ENCODE measurements around the gene TMEM14B.
"Not testable (repeated sequence)": the region's sequence is repeated elsewhere in the genome, so short reads cannot be mapped to it uniquely, and the experiment has no call there.

TMEM14B gene

DNA sequence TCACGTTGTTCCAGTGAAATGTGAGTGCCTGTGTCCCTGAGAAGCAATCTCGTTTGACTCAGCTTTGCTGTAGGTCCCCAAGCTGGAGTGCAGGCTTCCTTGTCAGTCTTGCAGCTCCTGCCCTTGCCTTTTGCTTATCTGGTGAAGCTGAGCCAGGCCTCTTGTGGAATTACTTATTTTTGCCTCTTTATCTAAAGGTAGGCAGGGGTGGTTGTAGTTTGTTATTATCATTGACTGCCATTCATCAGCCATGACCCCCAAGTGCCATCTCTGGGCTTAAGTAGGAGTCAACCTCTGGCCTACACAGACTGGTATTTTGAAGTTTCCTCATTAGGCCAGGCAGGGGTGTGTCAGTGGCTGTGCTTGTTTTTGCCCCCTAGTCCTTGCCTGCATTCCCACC is 2.1 kb downstream of the TMEM14B start:
- peak; percentile 8 for DNase-seq

DNA sequence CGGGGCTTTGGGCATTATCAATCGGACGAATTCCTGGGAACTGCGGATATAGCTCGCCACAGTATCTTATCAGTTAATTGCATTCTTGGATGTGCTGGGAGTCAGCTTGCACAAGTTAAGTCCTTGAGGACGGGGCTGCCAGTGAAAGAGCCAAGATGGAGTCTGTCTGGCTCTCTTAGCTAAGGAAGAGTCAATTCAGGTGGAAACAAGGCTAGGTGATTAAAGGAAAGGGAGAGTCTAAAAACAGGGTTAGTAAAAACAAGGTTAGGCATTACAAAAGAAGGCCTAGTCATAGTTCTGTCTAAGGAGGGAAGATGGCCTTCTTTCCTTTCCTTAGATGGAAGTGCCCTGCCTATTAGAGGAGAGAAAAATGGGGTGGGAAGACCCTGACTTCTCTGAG is 3.0 kb downstream of the TMEM14B start:
- not testable (repeated sequence) for DNase-seq

DNA sequence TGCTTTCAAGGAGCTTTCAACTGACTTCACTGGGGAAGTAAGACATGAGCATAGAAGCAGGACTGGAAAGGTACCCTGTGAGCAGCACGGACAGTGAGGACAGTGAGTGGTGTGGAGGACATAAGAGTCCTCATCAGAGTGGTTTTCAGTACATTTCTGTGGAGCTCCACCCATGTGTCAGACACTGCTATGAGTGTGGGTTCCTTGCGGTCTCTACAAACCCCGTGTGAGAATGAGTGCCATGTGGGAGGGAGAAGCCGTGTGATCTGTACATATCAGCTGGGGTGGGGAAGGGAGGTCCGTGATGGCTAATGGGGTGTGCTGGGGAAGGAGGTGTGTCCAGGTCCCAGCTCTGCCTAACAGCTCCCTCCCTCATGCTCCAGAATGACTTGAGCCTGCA is 4.2 kb downstream of the TMEM14B start:
- DNase-seq: peak; percentile 9

DNA sequence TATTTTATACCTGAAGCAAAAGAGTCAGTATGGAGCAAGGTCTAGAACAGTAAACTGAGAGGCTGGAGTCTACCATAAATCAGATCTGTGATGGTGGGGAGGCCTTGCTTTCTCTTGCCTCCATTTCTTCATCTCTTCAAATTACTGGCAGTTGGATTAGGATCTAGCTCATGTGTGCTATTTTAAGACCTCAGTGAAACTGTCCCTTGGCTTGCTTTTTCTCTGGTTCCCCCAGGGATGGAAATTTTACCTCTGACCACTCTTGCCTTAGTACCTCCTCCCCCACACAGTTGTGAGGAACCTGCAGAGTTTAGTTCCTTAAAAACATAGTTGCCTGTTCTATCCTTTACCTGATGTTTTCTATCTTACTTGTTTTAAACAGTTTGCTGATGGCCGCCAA is 8.5 kb downstream of the TMEM14B start:
- DNase-seq: no peak

DNA sequence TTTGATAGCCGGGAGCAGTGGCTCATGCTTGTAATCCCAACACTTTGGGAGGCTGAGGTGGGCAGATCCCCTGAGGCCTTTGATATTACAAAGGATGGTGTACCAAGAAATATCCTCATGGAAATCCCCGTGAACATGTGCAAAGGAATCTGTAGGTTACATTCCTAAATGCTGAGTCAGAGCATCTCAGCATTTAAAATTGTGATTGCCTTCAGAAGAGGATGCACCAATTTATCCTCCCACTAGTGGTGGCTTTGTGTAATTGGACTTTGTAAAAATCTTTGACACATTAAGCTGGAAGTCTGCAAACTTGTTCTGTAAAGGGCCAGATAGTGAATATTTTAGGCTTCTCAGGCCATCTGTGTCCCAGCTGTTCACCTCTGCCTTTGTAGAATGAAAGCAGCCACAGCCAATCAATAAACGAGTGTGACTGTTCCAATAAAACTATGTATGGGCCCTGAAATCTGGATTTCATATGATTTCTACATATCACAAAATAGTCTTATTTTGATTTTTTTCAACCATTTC is 11.8 kb downstream of the TMEM14B start:
- peak; percentile 97 for DNase-seq

DNA sequence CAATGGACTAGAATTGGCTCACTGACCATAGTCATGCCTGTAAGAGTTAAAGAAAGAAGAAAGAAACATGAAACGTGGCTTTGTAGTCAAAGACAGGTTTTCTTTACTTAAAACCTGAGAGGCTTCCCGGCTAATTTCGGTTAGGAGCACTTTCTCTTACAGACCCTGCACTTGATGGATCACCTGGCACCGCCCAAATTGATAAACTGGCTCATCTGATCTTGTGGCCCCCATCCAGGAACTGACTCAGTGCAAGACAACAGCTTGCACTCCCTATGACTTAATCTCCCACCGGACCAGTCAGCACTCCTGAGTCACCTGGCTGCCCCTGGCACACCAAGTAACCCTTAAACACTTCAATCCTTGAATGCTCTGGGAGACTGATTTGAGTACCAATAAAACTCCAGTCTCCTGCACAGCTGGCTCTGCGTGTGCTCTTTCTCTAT is 12.3 kb downstream of the TMEM14B start:
- peak; percentile 99 for DNase-seq

DNA sequence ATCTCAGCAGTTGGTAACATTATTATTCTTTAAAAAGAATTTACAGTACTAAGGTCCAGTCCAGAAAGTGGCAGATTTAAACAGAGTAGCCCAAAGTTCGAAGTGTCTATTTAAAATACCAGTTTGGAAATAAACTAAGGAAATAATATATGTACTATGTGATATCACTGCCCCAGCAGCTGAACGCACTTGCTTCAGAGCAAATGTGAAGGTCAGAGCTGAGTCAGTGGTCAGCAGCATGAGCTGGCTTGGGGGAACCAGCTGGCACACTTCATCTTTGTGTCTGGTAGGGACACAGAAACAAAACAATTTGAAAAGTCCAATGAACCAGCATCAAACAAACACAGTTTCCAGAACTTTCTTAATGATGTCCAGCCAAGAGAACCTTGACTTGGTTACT is 15.4 kb downstream of the TMEM14B start:
- DNase-seq: no peak

DNA sequence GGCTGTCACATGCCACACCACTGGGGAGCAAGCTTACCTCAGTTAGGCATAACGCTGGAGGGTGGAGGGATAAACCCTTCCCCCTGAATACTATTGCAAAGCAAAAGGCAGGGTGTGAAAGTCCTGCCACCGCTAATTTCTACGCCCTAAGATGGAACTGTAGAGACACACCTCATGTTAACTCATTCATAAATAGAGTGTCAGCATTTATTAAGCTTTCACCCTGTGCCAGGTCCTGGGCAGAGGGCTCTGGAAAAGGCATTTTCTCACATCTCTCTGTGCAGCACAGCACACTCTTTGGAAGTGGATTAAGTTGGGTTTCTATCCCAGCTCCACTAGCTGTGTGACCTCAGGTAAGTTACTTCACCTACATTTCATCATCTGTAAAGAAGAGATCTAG is 21.8 kb downstream of the TMEM14B start:
- DNase-seq: no peak

DNA sequence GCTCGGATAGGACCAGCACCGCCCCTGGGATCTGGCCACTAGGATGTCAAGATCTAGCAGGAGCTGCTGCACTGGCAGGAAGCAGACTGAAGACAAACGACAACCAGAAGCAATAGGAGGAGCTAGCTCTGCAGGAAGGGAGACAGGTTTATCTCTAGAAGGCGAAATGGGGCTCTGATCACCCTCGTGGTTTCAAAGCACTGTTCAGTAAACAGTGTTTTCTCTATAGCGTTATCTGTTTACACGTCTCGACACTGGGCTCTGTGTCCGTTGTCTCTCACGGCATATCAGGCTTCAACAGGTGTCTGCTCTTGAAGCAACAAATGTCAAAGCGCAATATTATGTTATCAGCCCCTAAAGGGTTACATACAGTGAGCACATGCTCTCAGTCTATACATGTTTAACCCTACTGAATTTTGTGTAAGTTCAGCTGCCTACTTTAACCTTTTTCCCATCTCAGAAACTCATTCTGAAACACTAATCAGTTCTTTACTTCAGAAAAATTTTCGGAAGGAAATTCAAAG is 23.8 kb downstream of the TMEM14B start:
- DNase-seq: no peak

DNA sequence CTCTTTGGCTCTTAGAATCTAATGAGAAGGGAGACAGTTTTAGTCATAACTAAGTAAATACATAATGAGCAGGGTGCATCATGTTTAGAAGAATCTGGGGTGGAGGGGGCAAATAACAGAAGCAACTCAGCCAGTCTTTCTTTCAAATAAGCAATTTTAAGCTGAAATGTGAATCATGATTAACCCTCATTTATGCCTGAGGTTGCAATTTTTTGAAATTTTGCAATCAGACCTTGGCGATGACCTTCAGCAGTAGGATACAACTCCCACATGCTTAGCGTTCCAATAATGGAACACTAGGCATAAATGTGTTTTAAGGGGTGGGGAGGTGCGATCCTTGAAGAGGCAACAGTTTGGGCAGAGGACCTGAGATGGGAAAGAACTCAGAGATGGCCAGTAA is 30.6 kb downstream of the TMEM14B start:
- DNase-seq: no peak

DNA sequence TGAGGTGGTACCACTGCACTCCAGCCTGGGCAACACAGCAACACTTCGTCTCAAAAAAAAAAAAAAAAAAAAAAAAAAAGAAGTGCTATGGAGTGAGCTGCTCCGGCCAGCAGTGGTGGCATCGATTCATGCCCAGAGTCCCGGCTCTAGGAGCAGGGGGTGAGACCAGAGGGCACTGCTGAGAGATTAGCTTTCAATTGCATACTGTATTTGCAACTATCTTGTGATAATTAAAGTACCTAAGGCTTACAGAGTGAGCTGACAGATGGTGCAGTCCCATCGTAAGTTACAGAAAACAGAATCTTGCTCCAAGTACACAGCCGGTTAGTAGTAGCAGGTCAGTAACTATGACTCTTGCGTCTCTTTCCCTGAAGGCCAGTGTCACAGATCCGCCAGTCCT is 31.5 kb downstream of the TMEM14B start:
- DNase-seq: no peak

DNA sequence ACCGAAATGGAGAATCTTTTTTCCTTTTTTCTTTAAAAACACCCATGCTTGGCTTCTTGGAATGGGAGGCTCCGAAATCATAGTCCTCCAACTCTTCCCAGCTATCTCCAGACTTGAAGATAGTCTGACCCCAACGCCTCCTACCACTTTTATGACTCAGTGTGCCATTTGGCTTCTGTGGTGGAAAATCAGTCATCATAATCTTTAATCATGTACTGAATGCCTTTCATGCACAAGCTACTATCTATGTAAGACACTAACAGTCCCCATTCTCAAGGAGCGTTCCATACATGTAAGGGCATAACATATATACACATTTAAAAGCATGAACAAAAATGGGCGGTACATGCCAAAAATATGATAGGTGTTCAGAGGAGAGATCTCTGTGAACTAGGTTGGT is 44.1 kb downstream of the TMEM14B start:
- DNase-seq: no peak

DNA sequence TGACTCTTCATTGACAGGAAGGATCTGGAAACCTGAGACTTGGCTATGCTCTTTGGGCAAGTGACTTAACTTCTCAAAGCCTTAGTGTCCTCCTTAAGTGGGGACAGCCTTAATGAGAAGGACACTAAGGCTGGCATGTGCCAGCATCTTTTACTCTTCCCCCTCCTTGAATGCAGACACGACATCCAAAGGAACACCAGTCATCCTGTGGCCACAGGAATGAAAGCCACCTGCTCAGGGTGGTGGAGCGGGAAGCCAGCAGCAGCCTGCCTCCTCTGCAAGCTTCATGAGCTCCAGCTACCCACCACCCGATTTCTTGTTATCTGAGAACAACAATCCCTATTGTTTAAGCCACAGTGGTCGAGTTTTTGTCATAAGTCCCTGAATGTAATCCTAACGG is 44.5 kb downstream of the TMEM14B start:
- DNase-seq: no peak

DNA sequence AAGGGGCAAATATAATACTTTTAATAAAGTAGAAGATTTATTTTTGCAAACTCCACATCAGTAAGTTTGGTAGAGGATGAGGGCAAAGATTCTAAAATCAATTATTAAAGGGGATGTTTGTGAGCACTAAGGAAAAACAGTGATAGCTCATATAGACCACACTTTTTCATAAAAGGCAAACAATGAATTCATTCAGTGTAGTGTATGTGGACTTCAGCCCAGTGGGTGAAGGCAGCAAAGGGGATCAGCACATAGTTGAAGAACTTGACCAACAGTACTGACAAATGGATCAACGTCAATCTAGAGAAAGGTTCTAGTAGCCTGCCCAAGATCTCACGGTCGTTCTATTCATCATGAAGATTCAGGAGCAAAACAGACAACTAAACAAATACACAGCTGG is 45.4 kb downstream of the TMEM14B start:
- no peak for DNase-seq

DNA sequence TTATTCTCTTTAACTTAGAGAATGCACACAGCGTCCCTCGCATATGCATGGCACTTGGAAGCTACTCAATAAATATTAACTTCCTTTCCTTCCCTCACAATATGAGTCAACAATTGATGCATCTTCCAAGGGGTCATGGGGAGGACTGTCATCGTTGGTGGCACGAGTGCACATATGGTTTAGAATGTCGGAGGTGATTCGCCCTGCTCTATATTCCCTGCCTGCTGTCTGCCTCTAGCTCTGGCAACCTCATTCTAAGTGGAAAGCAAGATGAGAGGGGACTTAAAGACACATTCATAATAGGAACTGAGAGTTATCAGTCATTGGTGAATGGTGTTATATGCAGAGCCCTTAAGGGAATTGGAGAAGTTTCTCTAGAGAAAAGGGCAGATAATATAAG is 46.1 kb downstream of the TMEM14B start:
- no peak for DNase-seq

DNA sequence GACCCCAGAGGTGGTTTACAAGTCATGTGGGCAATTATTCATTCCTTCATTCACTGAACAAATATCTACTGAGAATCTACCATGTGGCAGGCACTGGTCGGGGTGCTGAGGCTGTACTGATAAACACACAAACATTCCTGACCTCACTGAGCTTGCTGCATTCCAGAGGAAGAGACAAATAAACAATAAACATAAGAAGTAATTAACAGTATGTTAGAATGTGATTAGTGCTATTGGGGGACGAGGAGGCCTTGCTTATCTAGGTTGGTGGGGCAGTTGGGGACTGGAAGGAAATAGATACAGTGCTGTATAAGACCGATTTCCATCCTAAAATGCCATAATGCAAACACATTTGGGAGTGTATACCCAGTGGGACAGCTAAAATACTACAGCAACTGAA is 46.6 kb downstream of the TMEM14B start:
- DNase-seq: no peak

DNA sequence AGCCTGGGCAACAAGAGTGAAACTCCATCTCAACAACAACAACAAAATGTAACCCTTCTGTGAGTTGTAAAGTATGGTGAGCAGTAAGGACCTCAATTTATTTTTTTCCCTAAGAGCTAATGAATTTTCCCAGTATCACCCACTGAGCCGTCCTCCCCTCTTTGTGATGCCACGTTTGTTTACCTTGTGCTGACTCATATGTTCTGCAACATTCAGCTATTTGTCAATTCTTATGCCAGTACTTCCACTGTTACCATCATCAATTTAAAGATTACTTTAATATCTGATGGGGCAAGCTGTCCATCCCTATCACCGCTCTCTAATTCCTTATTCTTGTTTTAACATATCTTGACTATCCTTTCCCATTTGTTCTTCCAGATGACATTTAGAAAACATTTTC is 53.2 kb downstream of the TMEM14B start:
- DNase-seq: no peak

DNA sequence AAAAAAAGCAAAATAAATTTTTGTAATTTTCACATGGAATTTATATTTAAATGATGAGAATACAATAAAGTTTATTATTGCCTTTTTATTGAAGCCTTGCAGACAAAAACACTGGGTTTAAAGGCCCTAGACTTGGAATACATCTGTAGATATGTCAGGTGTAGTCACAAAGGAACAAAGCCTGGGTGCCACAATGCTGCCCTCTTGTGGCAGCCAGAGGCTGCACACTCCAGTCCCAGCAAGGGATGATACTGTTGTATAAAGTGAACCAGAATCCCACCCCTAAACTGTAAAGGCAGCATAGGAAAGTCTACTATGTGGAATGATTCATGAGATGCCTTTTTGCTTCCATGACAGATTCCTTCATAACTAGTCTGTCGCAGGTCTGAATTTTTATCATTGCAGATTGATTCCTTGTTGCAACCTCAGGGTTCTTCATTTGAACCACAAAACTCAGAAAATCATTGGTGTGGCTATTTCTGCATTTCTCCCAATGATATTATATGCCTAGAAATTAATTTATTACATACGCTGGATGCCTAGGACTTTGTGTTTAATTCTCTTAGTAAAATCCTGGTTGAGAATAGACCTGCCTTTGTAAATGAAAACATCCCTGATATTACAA is 53.7 kb downstream of the TMEM14B start:
- peak; percentile 33 for DNase-seq

Measured in NCI-H226 (cell line).